ENCODE measurements around the gene CTCF. TPM values are rescaled to one million over a fixed set of nuclear protein-coding genes. Genes with fewer than 3 reads are reported as not detected.

The CTCF gene
- total and polyA plus RNA-seq, 2 donors (not counting 1 experiment from before 2014, with no cell fraction given), result 20.0 to 20.9 TPM

- DNase-seq (ENCODE audit: low read depth in 2 of 2), result peak; percentile 47 to 55
- peak overlapping the region; percentile 36 for H3K27ac ChIP-seq (ENCODE audit: insufficient read depth, low read length)
- H3K4me2 ChIP-seq (ENCODE audit: extremely low read depth, insufficient read depth, low read length), result peak overlapping the region; percentile 8
Measured at GRCh38 chr16:67555795-67556212, 6.5 kb upstream of the CTCF start.

DNA sequence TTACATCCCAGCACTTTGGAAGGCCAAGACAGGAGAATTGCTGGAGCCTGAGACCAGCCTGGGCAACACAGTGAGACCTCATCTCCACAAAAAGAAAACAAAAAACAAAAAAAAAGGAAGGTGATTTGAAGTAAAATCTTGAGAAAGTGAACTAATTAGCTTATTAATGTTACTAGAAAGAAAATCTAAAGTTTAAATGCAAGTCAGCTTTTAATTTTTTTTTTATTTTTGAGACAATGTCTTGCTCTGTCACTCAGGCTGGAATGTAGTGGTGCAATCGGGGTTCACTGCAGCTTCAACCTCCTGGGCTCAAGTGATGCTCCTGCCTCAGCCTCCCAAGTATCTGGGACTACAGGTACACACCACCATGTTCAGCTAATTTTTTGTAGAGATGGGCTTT, 3.5 kb upstream of the CTCF start:
- H3K9ac ChIP-seq (ENCODE audit: insufficient read depth, low read length), result no peak overlapping the region
- TF ChIP-seq CTCF (conservative IDR thresholded peaks at IDR 0.05 in 1 of 2, IDR thresholded peaks at IDR 0.05 in 1 of 2; ENCODE audit: low read depth in 1 of 2, low read length in 2 of 2), result no peak
- no peak for TF ChIP-seq EZH2 (IDR thresholded peaks at IDR 0.05; ENCODE audit: low read length, missing control alignments)
- H2AFZ ChIP-seq (ENCODE audit: low read length), result no peak overlapping the region
- H3K9me3 ChIP-seq (ENCODE audit: control insufficient read depth, insufficient read depth, low read depth, low read length), result no peaks in the 10 kb centered on the region
- DNase-seq (ENCODE audit: low read depth in 2 of 2), result no peak
- no peak overlapping the region for H3K4me3 ChIP-seq (replicated peaks in 1 of 4; ENCODE audit: control extremely low read depth in 1 of 4, insufficient read depth in 1 of 4, low read depth in 3 of 4, low read length in 4 of 4)
- peaks cover 8% of the 10 kb centered on the region for H3K79me2 ChIP-seq (ENCODE audit: control insufficient read depth, insufficient read depth, low read length)
- no peaks in the 10 kb centered on the region for H4K20me1 ChIP-seq (ENCODE audit: control insufficient read depth, extremely low read depth, insufficient read depth, low read length)
- no peak overlapping the region for H3K27ac ChIP-seq (ENCODE audit: insufficient read depth, low read length)
- no peaks in the 10 kb centered on the region for H3K27me3 ChIP-seq (ENCODE audit: control insufficient read depth, insufficient read depth, low read length)
- H3K4me2 ChIP-seq (ENCODE audit: extremely low read depth, insufficient read depth, low read length), result no peak overlapping the region
- no peaks in the 10 kb centered on the region for H3K36me3 ChIP-seq (ENCODE audit: control insufficient read depth, insufficient read depth, low read length)
- H3K4me1 ChIP-seq (ENCODE audit: control insufficient read depth, extremely low read depth, insufficient read depth, low read length), result peaks cover 13% of the 10 kb centered on the region

More at GRCh38 chr16:67555795-67556212, 6.5 kb upstream of the CTCF start:
- H3K9me3 ChIP-seq (ENCODE audit: control insufficient read depth, insufficient read depth, low read depth, low read length), result no peaks in the 10 kb centered on the region
- H3K36me3 ChIP-seq (ENCODE audit: control insufficient read depth, insufficient read depth, low read length), result no peaks in the 10 kb centered on the region
- H3K79me2 ChIP-seq (ENCODE audit: control insufficient read depth, insufficient read depth, low read length), result peaks cover 3% of the 10 kb centered on the region
- H3K4me3 ChIP-seq (replicated peaks in 1 of 4; ENCODE audit: control extremely low read depth in 1 of 4, insufficient read depth in 1 of 4, low read depth in 3 of 4, low read length in 4 of 4), result no peak overlapping the region
- no peak for TF ChIP-seq EZH2 (IDR thresholded peaks at IDR 0.05; ENCODE audit: low read length, missing control alignments)
- TF ChIP-seq CTCF (conservative IDR thresholded peaks at IDR 0.05 in 1 of 2, IDR thresholded peaks at IDR 0.05 in 1 of 2; ENCODE audit: low read depth in 1 of 2, low read length in 2 of 2), result no peak
- H4K20me1 ChIP-seq (ENCODE audit: control insufficient read depth, extremely low read depth, insufficient read depth, low read length), result no peaks in the 10 kb centered on the region
- no peak overlapping the region for H3K9ac ChIP-seq (ENCODE audit: insufficient read depth, low read length)
- H3K4me1 ChIP-seq (ENCODE audit: control insufficient read depth, extremely low read depth, insufficient read depth, low read length), result peaks cover 8% of the 10 kb centered on the region
- no peak overlapping the region for H2AFZ ChIP-seq (ENCODE audit: low read length)
- no peaks in the 10 kb centered on the region for H3K27me3 ChIP-seq (ENCODE audit: control insufficient read depth, insufficient read depth, low read length)

DNA sequence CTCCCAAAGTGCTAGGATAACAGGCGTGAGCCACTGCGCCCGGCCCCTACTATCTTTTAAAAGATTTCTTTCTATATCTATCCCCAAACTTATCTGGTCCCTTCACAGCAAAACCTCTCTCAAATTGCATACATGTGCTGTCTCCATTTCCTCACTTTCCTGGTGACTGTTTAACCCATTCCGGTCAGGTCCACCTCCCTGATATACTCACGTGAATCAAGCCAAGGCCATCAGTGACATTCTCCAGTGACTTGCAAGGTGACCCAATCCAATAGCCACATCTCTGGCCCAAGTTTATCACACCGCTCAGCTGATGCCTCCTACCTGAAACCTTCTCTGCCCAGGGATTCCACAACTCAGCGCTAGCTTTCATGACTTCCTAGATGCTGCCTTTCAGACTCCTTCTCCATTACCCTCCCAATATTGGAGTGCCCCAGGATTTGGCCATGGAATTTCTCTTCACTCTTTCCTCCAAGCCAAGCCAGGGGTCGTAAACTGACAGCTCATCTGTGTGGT, 1.4 kb upstream of the CTCF start:
- H3K4me1 ChIP-seq (ENCODE audit: control insufficient read depth, extremely low read depth, insufficient read depth, low read length), result peaks cover 10% of the 10 kb centered on the region
- no peak overlapping the region for H2AFZ ChIP-seq (ENCODE audit: low read length)
- no peak for DNase-seq (ENCODE audit: low read depth in 2 of 2)
- no peaks in the 10 kb centered on the region for H4K20me1 ChIP-seq (ENCODE audit: control insufficient read depth, extremely low read depth, insufficient read depth, low read length)
- H3K36me3 ChIP-seq (ENCODE audit: control insufficient read depth, insufficient read depth, low read length), result no peaks in the 10 kb centered on the region
- no peak for TF ChIP-seq EZH2 (IDR thresholded peaks at IDR 0.05; ENCODE audit: low read length, missing control alignments)
- TF ChIP-seq CTCF (conservative IDR thresholded peaks at IDR 0.05 in 1 of 2, IDR thresholded peaks at IDR 0.05 in 1 of 2; ENCODE audit: low read depth in 1 of 2, low read length in 2 of 2), result no peak
- peak overlapping the region; percentile 92 for H3K4me2 ChIP-seq (ENCODE audit: extremely low read depth, insufficient read depth, low read length)
- peaks cover 29% of the 10 kb centered on the region for H3K79me2 ChIP-seq (ENCODE audit: control insufficient read depth, insufficient read depth, low read length)
- no peaks in the 10 kb centered on the region for H3K9me3 ChIP-seq (ENCODE audit: control insufficient read depth, insufficient read depth, low read depth, low read length)
- no peaks in the 10 kb centered on the region for H3K27me3 ChIP-seq (ENCODE audit: control insufficient read depth, insufficient read depth, low read length)
- no peak overlapping the region for H3K9ac ChIP-seq (ENCODE audit: insufficient read depth, low read length)
- no peak overlapping the region for H3K27ac ChIP-seq (ENCODE audit: insufficient read depth, low read length)
- H3K4me3 ChIP-seq (replicated peaks in 1 of 4; ENCODE audit: control extremely low read depth in 1 of 4, insufficient read depth in 1 of 4, low read depth in 3 of 4, low read length in 4 of 4), result peak overlapping the region in 1 of 4 experiments; percentile 76
